Epidermal melanocyte (primary cell): ENCODE measurements around the gene LEF1.

ENCODE experiments used
- DNase-seq: peaks from one replicate; pipeline ENCODE4 v3.0.0; 2011; ENCODE audit warnings: low spot score; ENCODE audit not compliant: insufficient read length

LEF1 gene

GRCh38 chr4:108168671-108169523 lies at the start of gene LEF1:
Gene LEF1, minus strand, starts transcription at chr4:108168932. Its CDS starts 1,165 bp downstream, at chr4:108167767.
- no peak for DNase-seq

DNA sequence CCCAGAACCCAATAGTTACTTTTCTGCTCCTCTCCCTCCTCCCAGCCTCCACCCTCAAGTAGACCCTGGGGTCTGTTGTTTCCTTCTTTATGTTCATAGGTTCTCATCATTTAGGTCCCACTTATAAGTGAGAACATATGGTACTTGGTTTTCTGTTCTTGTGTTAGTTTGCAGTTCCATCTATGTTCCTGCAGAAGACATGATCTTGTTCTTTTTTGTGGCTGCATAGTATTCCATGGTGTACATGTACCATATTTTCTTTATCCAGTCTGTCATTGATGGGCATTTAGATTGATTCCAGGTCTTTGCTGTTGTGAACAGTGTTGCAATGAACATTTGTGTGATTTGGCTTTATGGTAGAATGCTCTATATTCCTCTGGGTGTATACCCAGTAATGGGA lies 47.8 kb upstream of the LEF1 start:
- DNase-seq: no peak

DNA sequence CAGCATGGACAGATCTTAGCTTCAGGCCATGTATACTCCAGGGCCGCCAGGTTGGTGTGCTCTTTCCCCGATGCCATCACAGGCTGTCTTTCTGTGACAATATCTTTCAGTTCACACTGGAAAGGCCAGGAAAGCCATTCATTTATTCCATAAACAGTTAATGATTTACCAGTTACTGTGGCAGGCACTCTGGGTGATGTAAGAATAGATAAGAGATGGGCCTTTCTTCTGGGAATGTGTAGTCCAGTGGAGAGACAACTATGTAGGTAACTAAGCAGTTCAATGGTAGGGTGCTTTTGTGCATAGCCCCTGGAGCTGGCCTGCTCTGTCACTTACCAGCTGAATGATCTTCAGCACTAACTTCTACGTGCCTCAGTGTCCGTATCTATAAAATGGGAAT lies 46.3 kb upstream of the LEF1 start:
- DNase-seq: no peak

DNA sequence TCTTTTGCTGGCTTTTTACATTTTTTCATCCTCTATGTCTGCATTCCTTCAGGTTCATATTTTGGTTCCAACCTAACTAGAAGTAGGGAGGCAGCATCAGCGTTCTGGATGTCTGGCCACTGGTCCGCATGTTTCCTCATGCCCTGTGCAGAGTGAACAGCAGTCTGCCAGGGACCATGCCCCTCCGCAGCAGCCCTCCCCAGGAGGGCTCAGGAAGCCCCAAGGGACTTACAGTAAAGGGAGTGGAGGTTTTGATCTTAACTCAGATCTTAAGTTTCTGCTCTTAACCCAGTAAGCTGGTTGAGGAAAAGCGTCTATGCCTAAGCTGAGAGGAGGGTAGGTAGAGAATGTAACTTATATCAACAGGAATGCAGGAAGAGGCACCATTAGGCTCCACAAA lies 45.0 kb upstream of the LEF1 start:
- no peak for DNase-seq

DNA sequence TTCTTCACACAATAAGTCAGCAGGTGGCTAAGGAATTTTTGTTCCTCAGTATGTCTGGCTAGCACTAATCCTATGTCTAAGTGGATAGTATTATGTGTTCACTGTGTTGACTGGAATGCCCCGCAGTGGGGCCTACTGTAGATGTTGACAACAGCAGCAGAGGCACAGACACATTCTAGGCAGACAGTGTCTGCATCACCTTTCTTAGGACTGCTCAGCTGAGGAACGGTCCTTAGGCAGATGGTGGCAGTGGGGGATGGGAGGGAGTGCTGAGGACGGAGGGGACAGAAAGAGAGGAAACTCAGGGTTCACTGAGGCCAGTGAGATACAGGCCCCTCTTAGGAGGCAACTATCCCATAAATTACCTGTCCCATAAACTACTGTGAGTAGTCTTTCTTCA lies 44.6 kb upstream of the LEF1 start:
- DNase-seq: no peak

DNA sequence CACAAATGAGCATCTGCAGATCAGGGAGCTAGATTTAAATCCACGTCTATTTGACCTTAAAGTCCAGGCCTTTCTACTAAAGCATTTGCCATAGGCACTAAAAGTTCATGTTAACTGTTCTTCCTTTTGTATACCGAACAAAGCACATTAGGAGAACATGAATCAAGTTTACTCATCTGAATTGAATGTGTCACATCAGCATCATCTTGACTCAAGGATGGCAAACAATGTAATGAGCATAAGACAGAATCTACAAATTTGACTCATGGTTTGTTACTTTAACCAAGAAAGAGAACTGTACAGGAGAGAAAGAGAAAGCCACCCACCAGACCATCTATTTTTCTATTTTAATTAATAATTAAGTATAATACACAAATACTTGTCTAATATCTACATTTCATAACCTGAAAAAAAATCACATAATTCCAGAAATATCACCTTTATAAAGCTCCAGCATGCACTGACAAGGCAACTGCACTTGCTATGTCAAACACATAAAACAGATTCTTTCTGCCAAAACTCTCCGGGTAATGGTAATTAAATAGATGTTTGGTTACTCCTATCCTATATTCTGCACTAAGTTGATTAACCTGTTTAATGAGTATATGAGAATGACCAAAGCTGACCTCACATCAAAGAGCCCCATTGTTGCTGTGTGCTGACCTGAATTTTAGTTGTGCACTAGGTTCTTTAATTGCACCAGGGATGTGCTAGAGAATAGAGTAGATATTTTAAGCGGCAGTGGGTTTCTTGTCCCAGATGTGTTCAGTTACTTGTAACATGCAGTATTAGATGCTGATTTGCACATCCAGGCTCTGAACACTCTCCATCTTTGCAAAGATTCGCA lies 42.5 kb upstream of the LEF1 start:
- DNase-seq: no peak

DNA sequence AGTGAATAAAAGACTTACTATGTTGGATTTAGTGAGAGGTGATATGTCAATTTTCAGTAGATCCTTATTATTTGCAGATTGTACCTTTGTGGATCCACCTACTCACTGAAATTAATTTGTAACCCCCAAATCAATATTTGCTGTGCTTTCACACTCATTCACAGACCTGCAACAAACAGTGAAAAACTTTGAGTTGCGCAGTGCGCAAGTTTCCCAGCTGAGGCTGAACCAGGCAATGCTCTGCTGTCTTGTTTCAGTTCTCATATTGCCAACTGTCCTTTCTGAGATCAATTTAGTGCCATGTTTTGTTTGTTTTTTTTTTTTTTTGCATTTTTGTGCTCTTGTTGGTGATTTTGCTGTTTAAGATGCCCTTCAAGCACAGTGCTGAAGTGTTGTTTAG lies 40.8 kb upstream of the LEF1 start:
- DNase-seq: no peak

- DNase-seq: no peak
Measured at GRCh38 chr4:108205859-108206258, 37.1 kb upstream of the LEF1 start.

GRCh38 chr4:108204518-108204917 lies 35.8 kb upstream of the LEF1 start:
- no peak for DNase-seq

DNA sequence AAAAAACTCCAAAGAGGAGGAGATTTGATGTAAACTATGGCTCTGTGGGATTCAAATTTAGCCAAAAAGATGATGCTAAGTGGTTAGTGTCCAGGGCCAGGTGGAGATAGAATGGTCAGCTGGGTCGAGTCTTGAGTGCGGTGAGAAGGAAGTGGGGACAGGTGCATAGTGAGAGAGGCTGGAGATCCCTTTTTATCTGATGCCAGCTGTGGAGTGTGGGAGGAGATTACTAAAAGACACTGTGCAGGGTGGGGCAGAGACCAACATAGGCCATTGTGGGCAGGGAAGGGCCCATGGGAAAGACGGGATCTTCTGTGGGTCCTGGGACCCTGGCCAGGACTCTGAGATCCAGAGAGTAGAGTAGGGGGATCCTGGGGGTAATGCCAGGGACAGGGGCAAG lies 34.6 kb upstream of the LEF1 start:
- DNase-seq: no peak

DNA sequence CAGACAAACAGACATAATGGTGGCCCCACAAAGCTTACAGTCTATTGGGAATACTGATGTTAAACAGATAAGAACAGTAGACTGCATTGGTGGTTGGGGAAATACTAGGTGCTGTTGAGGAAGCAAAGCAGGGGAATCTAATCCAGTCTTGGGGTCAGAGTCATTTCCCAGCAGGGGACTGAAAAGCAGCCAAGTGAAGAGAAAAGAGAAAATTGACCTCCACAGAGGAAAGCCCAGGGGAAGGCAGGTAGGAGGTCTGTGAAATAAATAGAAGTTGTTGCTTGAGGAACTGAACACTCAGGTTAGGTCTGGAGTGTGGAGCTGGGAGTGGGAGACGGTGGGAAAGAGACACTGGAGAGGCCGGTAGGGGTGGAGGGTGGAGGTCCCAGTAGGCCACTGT lies 33.0 kb upstream of the LEF1 start:
- no peak for DNase-seq

DNA sequence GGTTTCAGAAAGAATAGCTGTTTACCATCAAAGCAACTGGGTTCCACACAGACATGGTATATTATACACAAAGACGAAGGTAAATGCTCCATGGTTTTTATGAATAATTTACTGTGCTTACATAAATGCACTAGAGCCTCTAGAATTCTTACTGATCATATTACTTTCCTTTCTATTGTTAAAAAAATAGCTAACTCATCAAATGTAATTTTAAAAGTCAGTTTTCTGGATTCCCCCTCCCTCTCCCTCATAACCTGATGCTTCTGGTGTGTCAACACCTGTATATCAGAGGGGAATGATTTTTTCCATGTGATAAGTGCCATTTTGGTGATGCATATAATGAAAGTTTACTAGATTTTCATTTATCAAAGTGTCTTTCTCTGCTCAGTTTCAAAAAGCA lies 31.1 kb upstream of the LEF1 start:
- no peak for DNase-seq

DNA sequence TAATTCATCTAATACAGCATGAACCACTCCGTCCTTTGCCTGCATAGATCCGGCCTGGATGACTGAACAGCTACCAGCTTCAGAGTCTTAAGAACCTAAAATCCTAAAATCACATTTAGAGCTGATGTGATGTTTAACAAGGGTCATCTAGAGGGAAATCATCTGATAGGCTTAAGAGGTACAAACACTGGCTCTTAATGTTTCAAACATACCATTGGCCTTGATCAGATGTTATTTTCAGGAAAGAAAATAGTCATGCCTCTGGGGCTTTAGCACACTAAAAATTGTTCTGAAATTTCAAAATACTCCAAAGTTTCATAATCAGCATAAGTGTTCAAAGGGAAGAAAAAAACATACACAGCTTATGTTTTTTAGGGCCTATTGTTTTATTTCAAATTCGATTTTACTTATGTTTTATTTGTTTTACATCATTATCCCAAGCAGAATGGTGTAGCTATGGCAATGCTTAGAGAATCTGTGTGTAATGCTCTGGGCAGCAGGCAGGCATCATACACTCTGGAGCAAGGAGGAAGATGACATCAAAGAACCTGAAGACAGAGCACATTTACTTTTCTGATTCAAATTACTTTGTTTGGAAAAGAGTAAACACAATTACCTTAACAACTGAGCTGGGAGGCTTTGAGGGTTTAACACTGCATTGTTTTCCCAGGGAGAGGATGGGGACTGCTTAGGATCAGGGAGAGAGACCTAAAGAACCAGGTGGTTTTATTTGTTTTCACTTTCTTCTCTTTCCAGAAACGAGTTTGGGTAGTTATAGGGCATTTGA lies 25.3 kb upstream of the LEF1 start:
- DNase-seq: no peak

DNA sequence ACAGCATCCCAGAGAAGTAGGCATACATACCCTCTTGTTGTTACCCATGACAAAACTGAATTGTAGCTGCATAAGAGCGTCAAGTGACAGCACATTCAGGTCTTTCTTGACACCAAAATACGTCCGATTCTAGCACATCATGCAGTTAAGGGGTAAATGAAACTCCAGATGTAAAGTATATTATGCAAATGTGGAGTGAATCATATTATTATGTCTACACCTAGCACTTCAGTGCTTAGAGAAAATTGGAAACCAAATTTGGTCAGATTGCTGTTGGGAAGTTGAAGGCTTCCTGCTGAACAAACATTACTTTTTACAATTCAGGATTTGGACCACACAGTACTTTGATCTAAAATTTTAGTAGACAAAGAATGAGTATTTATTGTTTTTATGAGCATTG lies 24.2 kb upstream of the LEF1 start:
- DNase-seq: no peak

DNA sequence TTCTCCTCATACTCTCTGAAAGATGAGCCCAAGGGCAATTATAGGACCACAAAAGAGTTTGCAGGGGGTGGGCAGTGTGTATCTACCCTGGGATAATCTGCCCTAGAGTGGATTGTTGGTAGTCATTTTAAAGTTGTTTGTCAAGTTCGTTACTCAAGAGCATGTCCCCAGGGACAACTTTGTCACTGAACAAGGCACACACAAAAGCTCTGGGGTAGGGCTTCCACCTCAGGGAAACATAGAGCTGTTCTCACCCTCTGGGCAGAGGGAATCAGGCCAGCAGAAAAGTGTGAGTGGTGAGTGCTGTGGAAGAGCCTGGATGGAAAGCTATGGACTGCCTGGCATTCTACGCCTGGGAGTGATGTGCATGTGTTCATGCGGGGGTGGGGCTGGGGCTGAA lies 23.3 kb upstream of the LEF1 start:
- no peak for DNase-seq

GRCh38 chr4:108191269-108191914 lies 22.7 kb upstream of the LEF1 start:
- DNase-seq: no peak

DNA sequence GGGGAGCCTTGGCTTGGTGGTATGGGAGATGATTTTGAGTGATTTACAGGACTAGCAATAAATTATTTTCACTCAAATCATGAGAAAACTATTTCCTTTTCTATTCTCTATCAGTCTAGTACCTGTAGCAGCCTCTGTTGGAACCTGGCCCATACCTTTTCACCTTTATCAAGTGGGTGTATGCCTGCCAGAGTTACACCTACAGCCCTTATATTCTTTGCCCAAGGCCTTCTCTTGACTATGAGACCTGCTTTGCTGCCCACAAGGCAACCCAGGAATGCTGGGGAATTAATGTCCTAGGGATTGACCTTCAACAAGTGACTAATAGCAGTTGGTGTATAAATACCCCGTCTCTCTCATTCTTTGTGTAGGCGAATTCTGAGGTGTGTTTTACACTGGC lies 20.0 kb upstream of the LEF1 start:
- no peak for DNase-seq

DNA sequence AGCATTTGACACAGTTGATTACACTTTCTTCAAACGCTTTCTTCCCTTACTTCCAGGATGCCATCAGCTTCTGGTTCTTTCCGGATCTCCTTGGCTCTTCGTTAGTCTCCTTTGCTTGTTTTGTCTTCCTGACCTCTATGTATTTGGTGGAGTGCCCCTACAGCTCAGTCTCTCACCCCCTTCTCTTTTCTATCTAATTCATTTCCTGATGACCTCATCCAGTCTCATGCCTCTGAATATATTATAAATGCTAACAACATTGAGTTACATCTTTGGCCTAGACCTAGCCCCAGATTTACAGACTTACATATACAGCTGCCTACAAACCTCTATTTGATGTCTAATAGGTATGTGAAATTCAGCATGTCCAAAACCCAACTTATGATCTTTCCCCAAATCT lies 16.5 kb upstream of the LEF1 start:
- no peak for DNase-seq

DNA sequence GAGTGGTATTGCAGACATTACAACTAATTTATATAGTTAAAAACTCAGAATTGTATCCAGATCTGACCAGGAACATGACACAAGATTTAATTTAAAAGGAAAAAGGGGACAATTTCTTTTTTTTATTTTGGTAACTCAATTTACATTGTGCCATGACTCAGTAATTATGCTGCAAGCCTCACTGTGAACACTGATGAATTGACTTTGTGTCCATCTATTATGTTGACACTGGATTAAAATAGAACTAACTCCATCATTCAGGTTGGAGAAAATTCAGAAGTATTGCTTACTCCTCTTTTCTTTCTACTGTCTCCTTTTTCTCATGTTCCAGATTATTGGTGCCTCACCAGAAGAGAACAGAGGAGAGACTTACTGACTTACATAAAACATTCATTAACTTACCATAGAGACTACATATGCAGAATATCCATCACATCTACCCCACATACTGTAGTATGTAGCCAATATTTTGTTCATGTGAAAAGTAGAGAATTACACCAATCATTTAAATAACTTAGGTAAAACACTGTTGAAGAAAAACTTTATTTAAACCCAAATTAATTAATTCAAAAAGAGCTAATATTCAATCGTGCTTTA lies 15.8 kb upstream of the LEF1 start:
- DNase-seq: no peak

GRCh38 chr4:108181704-108182103 lies 13.0 kb upstream of the LEF1 start:
- DNase-seq: no peak

DNA sequence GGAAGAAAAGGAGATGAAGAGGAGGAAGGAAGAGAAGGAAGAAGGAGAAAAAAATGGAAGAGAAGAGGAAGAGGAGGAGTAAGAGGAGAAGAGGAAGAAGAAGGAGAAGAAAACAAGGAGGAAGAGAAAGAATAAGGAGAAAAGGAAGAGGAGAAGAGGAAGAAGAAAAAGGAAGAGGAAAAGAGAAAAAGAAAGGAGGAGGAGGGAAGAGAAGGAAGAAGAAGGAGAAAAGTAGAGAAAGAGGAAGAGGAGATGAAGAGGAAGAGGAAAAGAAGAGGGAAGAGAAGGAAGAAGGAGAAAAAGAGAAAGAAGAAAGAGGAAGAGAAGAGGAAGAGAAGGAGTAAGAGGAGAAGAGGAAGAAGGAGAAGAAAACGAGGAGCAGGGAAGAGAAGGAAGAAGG lies 11.8 kb upstream of the LEF1 start:
- DNase-seq: no peak
